GM21526 (cell line): ENCODE data around the gene PLPPR3.
"Not testable (repeated sequence)": the region's sequence is repeated elsewhere in the genome, so short reads cannot be mapped to it uniquely, and the experiment has no call there.

Experiments used
- ATAC-seq: cut with Tn5 transposase; IDR thresholded peaks from one replicate; pipeline ENCODE4 v1.9.1; 2021; ENCODE audit warnings: moderate library complexity; ENCODE audit not compliant: unreplicated experiment, low FRiP score

PLPPR3 gene

GRCh38 chr19:831407-832369 lies 9.9 kb upstream of the PLPPR3 start:
- no peak for ATAC-seq

DNA sequence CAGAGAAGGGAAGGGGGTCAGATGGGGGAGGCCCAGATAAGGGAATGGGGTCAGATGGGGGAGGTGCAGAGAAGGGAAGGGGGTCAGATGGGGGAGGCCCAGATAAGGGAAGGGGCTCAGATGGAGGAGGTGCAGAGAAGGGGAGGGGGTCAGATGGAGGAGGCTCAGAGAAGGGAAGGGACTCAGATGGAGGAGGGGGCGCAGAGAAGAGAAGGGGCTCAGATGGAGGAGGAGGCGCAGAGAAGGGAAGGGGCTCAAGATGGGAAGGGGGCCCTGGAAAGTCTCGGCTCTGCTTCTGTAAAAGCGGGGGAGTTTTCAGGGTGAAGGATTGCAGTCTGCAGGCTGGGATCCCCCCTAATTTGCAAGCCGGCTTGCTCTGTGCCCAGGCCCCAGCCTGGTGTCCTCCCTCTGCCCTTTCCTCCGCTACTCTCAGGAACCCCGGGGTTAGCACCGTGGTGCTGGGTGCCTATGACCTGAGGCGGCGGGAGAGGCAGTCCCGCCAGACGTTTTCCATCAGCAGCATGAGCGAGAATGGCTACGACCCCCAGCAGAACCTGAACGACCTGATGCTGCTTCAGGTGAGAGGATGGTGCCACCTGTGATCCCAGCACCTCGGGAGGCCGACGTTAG lies 7.5 kb upstream of the PLPPR3 start:
- ATAC-seq = no peak

- no peak for ATAC-seq
Measured at GRCh38 chr19:827710-828321, 6.1 kb upstream of the PLPPR3 start, which contains the start of gene AZU1. AZU1 (plus strand) TSS chr19:827837; CDS start chr19:827847, 10 bp downstream.

GRCh38 chr19:827314-827709 lies 5.6 kb upstream of the PLPPR3 start:
- ATAC-seq = no peak

DNA sequence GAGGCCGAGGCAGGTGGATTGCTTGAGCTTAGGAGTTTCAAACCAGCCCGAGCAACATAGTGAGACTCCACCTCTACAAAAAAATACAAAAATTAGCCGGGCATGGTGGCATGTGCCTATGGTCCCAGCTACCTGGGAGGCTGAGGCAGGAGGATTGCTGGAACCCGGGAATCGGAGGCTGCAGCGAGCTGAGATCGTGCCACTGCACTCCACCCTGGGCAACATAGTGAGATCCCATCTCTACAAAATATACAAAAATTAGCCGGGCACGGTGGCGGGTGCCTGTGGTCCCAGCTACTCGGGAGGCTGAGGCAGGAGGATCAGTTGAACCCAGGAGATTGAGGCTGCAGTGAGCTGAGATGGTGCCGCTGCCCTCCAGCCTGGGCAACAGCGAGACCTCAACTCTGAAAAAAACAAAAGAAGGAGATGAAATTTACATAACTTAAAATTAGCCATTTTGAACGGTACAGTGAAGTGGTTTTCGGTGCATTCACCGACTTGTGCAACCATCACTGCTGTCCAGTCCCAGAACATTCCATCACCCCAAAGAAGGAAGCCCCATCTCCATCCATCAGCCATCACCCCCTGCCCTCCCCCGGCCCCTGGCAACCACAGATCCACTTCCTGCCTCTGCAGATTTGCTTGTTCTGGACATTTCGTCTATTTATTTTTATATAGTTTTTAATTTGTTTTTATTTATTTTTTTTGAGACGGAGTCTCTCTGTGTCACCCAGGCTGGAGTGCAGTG lies 4.3 kb upstream of the PLPPR3 start:
- ATAC-seq = no peak

GRCh38 chr19:824885-825284 lies 3.1 kb upstream of the PLPPR3 start:
- no peak for ATAC-seq

DNA sequence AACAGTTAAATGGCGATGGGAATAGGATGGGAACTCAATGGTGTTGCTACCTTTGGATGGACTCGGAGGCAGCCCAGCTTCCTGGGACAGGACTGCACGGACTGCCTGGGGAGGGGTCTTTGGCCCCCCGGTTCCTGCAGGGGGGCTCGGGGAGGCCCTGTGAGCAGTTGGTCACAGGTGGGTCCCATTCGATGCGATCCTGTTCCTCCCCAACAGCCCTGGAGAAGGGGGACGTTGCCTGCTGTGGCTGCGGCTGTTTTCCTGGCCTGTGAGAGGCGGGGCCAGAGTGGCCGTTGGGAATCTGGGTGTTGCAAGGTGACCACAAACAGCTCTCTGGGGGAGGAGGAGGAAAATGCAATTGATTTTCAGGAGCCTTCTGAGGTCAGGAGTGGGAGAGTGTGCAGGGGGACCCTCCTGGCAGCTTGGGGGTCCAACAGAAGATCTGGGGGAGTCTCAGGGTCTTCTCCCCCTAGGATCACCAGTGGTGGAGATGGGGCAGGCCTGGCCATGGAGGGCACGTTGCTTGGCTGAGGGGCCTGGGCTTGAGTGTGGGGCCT lies 1.9 kb upstream of the PLPPR3 start:
- no peak for ATAC-seq

- ATAC-seq = no peak
Measured at GRCh38 chr19:821231-821824, 427 bp downstream of the PLPPR3 start.

DNA sequence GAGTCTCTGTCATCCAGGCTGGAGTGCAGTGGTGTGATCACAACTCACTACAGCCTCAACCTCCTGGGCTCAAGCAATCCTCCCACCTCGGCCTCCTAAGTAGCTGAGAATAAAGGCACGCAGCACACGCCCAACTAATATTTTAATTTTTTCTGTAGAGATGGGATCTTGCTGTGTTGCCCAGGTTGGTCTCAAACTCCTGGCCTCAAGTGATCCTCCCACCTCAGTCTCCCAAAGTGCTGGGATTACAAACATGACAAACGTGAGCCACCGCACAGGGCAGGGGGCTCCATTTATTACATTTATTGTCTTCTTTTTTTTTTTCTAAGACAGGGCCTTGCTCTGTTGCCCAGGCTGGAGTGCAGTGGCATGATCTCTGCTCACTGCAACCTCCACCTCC lies 1.5 kb downstream of the PLPPR3 start:
- not testable (repeated sequence) for ATAC-seq

DNA sequence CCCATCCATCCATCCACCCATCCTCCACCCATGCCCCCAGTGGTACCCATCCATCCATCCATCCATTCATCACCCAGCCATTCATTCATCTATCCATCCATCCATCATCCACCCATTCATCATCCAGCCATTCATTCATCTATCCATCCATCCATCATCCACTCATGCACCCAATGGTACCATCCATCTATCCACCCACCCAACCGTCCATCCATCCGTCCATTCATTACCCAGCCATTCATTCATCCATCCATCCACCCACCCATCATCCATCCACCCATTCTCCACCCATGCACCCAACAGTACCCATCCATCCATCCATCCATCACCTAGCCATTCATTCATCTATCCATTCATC lies 5.3 kb downstream of the PLPPR3 start:
- ATAC-seq = no peak

GRCh38 chr19:815775-816499 lies 5.8 kb downstream of the PLPPR3 start:
- no peak for ATAC-seq

- ATAC-seq = no peak
Measured at GRCh38 chr19:815079-815774, 6.5 kb downstream of the PLPPR3 start.

DNA sequence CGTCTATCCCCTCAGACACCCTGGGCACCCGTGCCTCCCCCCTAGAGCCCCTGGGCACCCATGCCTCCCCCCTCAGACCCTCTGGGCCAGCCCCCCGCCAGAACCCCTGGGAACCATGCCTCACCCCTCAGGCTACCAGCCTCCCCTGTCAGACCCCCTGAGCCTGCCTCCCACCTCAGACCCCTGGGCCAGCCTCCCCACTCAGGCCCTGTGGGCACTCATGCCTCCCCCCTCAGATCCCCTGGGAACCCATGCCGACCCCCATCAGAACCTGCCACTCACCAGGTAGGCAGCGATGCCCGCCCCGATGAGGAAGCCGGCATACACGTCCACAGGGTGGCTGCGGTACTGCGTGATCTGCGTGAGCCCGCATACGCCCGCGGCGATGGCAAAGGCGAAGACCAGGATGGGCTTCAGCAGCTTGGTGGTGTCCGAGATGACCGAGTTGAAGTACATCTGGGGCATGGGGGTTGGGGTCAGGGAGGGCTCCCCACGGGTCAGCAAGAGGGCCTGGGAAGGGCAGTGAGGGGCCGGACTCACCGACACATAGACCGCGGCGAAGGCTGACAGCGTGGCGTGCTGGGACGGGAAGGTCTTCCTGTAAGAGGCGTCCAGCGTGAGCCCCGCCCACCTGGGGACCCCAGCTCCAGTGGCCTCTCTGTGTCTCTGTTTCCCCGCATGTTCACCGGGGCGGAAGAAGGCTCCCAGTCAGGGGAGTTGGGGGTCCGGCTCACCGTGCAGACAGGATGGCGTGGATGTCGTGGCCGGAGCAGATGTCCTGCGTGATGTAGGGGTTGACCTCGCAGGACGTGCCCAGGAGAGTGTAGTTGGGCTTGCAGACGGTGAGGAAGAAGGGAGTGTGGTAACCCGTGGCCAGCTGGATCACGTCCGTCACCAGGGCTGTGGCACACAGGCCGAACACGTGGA lies 7.3 kb downstream of the PLPPR3 start:
- no peak for ATAC-seq

- no peak for ATAC-seq
Measured at GRCh38 chr19:813219-814151, 8.3 kb downstream of the PLPPR3 start.

- ATAC-seq = no peak
Measured at GRCh38 chr19:812747-813218, 9.0 kb downstream of the PLPPR3 start.

- no peak for ATAC-seq
Measured at GRCh38 chr19:812049-812746, 9.6 kb downstream of the PLPPR3 start.
